ENCODE measurements around the gene SLC25A31. TPM values are rescaled to one million over a fixed set of nuclear protein-coding genes. Genes with fewer than 3 reads are reported as not detected.

Gene SLC25A31
- total RNA-seq (not detected), polyA plus RNA-seq (not detected)

DNA sequence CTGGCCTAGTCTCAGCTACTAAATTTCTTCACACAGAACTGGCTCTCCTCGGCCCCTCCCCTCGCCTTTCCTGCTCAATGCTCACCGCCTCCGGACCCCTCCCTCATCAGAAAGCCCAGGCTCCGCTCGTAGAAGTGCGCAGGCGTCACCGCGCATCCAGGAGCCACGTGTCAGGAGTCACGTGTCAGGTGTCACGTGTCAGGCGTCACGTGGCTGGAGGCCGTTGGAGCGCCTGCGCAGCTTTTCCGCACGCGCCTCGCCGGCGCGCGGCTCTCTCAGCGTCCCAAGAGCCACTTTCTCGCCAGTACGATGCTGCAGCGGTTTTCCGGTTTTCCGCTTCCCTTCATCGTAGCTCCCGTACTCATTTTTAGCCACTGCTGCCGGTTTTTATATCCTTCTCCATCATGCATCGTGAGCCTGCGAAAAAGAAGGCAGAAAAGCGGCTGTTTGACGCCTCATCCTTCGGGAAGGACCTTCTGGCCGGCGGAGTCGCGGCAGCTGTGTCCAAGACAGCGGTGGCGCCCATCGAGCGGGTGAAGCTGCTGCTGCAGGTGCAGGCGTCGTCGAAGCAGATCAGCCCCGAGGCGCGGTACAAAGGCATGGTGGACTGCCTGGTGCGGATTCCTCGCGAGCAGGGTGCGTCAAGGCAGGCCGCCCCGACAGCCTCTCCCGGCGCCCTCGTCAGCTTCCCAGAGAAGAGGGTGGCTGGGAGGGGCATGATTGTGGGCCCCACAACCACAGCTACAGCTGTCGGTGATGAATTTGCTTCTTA is at the start of gene SLC25A31:
Gene SLC25A31 (plus strand): TSS at position 259 of the 772 bp plus-strand sequence. CDS start 146 bp downstream, at position 405.
- DNase-seq: peak; percentile 56
- Histone ChIP-seq H3K9me3 (no peaks in the 10 kb centered on the region), H3K4me3 (no peak within 1 kb of the TSS), H3K27ac (no peak within 1 kb of the TSS), H3K27me3 (no peaks in the 10 kb centered on the region), H3K4me1 (no peaks in the 10 kb centered on the region), H3K36me3 (no peaks in the 10 kb centered on the region)
- TF ChIP-seq EP300 (IDR thresholded peaks at IDR 0.05) (no peak), POLR2AphosphoS5 (IDR thresholded peaks at IDR 0.05) (no peak), POLR2A (IDR thresholded peaks at IDR 0.05) (no peak)
- TF ChIP-seq, protein P1, sequence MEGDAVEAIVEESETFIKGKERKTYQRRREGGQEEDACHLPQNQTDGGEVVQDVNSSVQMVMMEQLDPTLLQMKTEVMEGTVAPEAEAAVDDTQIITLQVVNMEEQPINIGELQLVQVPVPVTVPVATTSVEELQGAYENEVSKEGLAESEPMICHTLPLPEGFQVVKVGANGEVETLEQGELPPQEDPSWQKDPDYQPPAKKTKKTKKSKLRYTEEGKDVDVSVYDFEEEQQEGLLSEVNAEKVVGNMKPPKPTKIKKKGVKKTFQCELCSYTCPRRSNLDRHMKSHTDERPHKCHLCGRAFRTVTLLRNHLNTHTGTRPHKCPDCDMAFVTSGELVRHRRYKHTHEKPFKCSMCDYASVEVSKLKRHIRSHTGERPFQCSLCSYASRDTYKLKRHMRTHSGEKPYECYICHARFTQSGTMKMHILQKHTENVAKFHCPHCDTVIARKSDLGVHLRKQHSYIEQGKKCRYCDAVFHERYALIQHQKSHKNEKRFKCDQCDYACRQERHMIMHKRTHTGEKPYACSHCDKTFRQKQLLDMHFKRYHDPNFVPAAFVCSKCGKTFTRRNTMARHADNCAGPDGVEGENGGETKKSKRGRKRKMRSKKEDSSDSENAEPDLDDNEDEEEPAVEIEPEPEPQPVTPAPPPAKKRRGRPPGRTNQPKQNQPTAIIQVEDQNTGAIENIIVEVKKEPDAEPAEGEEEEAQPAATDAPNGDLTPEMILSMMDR (IDR thresholded peaks at IDR 0.05): no peak
- WGBS, 2 donors: 94 to 95% methylated on average over 64 of the region's 64 CpGs
- intact Hi-C loops (cut with DNase I): no loop called here

DNA sequence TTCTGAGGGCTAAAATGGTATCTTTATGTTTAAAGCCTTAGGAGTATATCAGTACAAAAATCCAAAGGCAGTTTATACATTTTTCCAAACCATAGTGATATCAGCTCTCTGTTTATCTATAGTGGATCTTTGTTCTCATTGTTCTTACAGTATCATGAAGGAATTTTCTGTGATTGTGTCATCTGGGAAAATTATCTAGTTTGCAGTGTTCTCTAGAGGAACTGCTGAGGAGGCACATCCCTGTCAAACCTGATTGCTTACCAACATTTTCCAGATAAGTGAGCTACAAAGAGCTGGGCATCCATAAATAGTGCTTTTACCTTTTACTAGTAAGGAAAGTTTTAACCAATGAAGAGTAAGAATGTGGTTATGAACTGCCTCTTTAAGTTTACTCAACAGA is 44.9 kb upstream of the SLC25A31 start:
- no peak for DNase-seq
- TF ChIP-seq EP300 (IDR thresholded peaks at IDR 0.05): no peak
- no peak for TF ChIP-seq POLR2AphosphoS5 (IDR thresholded peaks at IDR 0.05)
- TF ChIP-seq, protein P1 (IDR thresholded peaks at IDR 0.05): no peak
- no peak for TF ChIP-seq POLR2A (IDR thresholded peaks at IDR 0.05)
- Histone ChIP-seq H3K27me3 (no peaks in the 10 kb centered on the region), H3K36me3 (peaks cover 0 to 6% (median 0%) of the 10 kb centered on the region in 4 donors), H3K4me3 (no peak overlapping the region), H3K27ac (no peak overlapping the region), H3K4me1 (no peaks in the 10 kb centered on the region), H3K9me3 (no peaks in the 10 kb centered on the region)
- intact Hi-C loops (cut with DNase I): no loop called here

DNA sequence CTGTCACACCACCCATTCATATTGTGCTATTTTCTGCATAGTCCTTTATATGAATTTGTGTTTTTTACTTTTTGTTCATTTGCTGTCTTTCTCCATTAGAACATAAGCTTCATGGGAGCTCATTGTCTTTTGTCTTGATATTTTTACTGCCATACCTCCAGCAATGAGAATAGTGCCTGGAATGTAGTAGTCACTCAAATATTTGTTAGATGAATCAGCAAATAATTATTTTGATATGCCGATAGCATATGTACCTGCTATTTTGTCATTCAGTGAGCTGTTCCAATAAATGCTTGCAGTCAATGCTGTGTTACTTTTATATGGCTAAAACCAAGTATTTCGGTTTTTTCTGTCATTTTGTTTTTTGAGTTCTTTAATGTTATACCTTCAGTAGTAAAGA is 43.5 kb upstream of the SLC25A31 start:
- 94 to 96% methylated on average over 2 of the region's 2 CpGs for WGBS, 2 donors
- Histone ChIP-seq H3K27me3 (no peaks in the 10 kb centered on the region), H3K4me1 (no peaks in the 10 kb centered on the region), H3K27ac (no peak overlapping the region), H3K36me3 (peaks cover 0 to 9% (median 0%) of the 10 kb centered on the region in 4 donors), H3K4me3 (no peak overlapping the region), H3K9me3 (no peaks in the 10 kb centered on the region)
- TF ChIP-seq, protein P1 (IDR thresholded peaks at IDR 0.05): no peak
- TF ChIP-seq POLR2A (IDR thresholded peaks at IDR 0.05): no peak
- TF ChIP-seq POLR2AphosphoS5 (IDR thresholded peaks at IDR 0.05): no peak
- no peak for TF ChIP-seq EP300 (IDR thresholded peaks at IDR 0.05)
- intact Hi-C loops (cut with DNase I): no loop called here
- DNase-seq: no peak

DNA sequence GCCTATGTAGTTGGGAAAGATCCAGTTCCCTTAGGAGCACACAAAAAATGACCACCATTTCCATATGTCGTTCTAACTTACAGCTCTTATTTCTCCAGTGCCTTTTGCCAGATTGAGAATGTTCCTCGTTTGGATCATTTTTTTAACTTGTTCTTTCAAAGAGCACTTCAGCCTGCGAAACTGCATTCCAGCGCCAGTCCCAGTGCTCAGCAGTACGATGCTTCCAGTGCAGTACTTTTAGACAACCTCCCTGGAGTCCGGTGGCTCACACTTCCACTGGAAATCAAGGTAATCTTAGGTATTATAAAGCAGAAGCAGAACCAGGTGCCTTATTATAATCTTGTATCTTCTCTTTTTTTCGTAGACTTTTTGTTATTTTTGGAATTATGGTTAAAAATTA is 42.6 kb upstream of the SLC25A31 start:
- Histone ChIP-seq H3K9me3 (no peaks in the 10 kb centered on the region), H3K4me1 (no peaks in the 10 kb centered on the region), H3K27ac (no peak overlapping the region), H3K36me3 (peaks cover 0 to 15% (median 0%) of the 10 kb centered on the region in 4 donors), H3K4me3 (no peak overlapping the region), H3K27me3 (no peaks in the 10 kb centered on the region)
- no peak for DNase-seq
- WGBS, 2 donors: 88 to 90% methylated on average over 7 of the region's 7 CpGs
- intact Hi-C loops (cut with DNase I): no loop called here
- TF ChIP-seq POLR2A (IDR thresholded peaks at IDR 0.05): no peak
- TF ChIP-seq, protein P1 (IDR thresholded peaks at IDR 0.05): no peak
- no peak for TF ChIP-seq POLR2AphosphoS5 (IDR thresholded peaks at IDR 0.05)
- TF ChIP-seq EP300 (IDR thresholded peaks at IDR 0.05): no peak

Measured in sigmoid colon (tissue), 7 donors.